Measurements from ENCODE around the gene MAP4. TPM values are rescaled to one million over a fixed set of nuclear protein-coding genes. Genes with fewer than 3 reads are reported as not detected.

Gene MAP4
- total and polyA plus RNA-seq, 2 donors (not counting 1 experiment from before 2014, with no cell fraction given), result 39.2 to 132 TPM

GRCh38 chr3:47971081-47971480 is 45.1 kb downstream of the MAP4 start:
- no peaks in the 10 kb centered on the region for H3K27me3 Mint-ChIP-seq
- peaks cover 0 to 4% of the 10 kb centered on the region in 2 experiments for H3K36me3 ChIP-seq (replicated peaks in 1 of 2; ENCODE audit: control extremely low read depth in 1 of 2, control insufficient read depth in 1 of 2, extremely low read depth in 1 of 2, insufficient read depth in 2 of 2, low read length in 1 of 2)

GRCh38 chr3:47964740-47965139 is 51.5 kb downstream of the MAP4 start:
- CTCF ChIA-PET, result no interaction called here

More at GRCh38 chr3:47971081-47971480, 45.1 kb downstream of the MAP4 start:
- intact Hi-C loops (cut with micrococcal nuclease), result no loop called here
- H3K4me3 ChIP-seq (ENCODE audit: control extremely low read depth in 1 of 5, extremely low read depth in 1 of 5, insufficient read depth in 1 of 5, low read depth in 2 of 5, low read length in 4 of 5), result no peak overlapping the region
- no peak overlapping the region for H3K9ac ChIP-seq (ENCODE audit: low read length)
- peaks cover 15% of the 10 kb centered on the region for H4K20me1 ChIP-seq (ENCODE audit: control insufficient read depth, insufficient read depth, low read length, poor library complexity, severe bottlenecking)
- no peaks in the 10 kb centered on the region for H3K9me3 Mint-ChIP-seq (ENCODE audit: insufficient read depth)
- no peak overlapping the region for H3K27ac Mint-ChIP-seq
- TF ChIP-seq CTCF (IDR thresholded peaks at IDR 0.05) (no peak), EZH2 (IDR thresholded peaks at IDR 0.05; ENCODE audit: borderline replicate concordance, insufficient read depth, low read depth, low read length, poor library complexity, severe bottlenecking) (no peak)
- no peak overlapping the region for H3K4me3 Mint-ChIP-seq
- H3K79me2 ChIP-seq (ENCODE audit: control insufficient read depth, insufficient read depth, low read length), result peaks cover 34% of the 10 kb centered on the region
- H3K27ac ChIP-seq (ENCODE audit: low read length in 2 of 2), result no peak overlapping the region
- WGBS (ENCODE audit: insufficient coverage), result no CpG with 5 or more reads among the region's 3 CpGs
- H3K4me2 ChIP-seq (replicated peaks; ENCODE audit: low read depth, low read length, poor library complexity, severe bottlenecking), result no peak overlapping the region
- no peaks in the 10 kb centered on the region for H3K27me3 ChIP-seq (replicated peaks in 1 of 4; ENCODE audit: control extremely low read depth in 1 of 4, control insufficient read depth in 3 of 4, insufficient read depth in 4 of 4, low read length in 3 of 4)
- no peak overlapping the region for H2AFZ ChIP-seq (ENCODE audit: insufficient read depth, low read depth, low read length, poor library complexity, severe bottlenecking)
- ATAC-seq (ENCODE audit: low read depth) (no peak), DNase-seq (no peak)
- peaks cover 15 to 18% of the 10 kb centered on the region in 2 donors for H3K4me1 ChIP-seq (ENCODE audit: control insufficient read depth in 2 of 2, insufficient read depth in 2 of 2, low read length in 2 of 2)
- no peaks in the 10 kb centered on the region for H3K9me3 ChIP-seq (ENCODE audit: control extremely low read depth in 1 of 3, control insufficient read depth in 2 of 3, insufficient read depth in 1 of 3, low read length in 2 of 3)
- CTCF ChIA-PET, result interaction anchor here (1.1 kb wide), 1 partner anchor 134 kb away, joined by 3 read pairs; no protein-coding TSS in a partner anchor
- POLR2A ChIA-PET, result no interaction called here
- peaks cover 19% of the 10 kb centered on the region for H3K4me1 Mint-ChIP-seq

More at GRCh38 chr3:47964740-47965139, 51.5 kb downstream of the MAP4 start:
- Histone ChIP-seq H3K79me2 (ENCODE audit: control insufficient read depth, insufficient read depth, low read length) (peaks cover 23% of the 10 kb centered on the region), H3K9ac (ENCODE audit: low read length) (no peak overlapping the region), H3K9me3 (ENCODE audit: control extremely low read depth in 1 of 3, control insufficient read depth in 2 of 3, insufficient read depth in 1 of 3, low read length in 2 of 3) (no peaks in the 10 kb centered on the region), H2AFZ (ENCODE audit: insufficient read depth, low read depth, low read length, poor library complexity, severe bottlenecking) (no peak overlapping the region), H4K20me1 (ENCODE audit: control insufficient read depth, insufficient read depth, low read length, poor library complexity, severe bottlenecking) (peaks cover 15% of the 10 kb centered on the region), H3K36me3 (replicated peaks in 1 of 2; ENCODE audit: control extremely low read depth in 1 of 2, control insufficient read depth in 1 of 2, extremely low read depth in 1 of 2, insufficient read depth in 2 of 2, low read length in 1 of 2) (no peaks in the 10 kb centered on the region), H3K27me3 (replicated peaks in 1 of 4; ENCODE audit: control extremely low read depth in 1 of 4, control insufficient read depth in 3 of 4, insufficient read depth in 4 of 4, low read length in 3 of 4) (no peaks in the 10 kb centered on the region), H3K4me2 (replicated peaks; ENCODE audit: low read depth, low read length, poor library complexity, severe bottlenecking) (no peak overlapping the region), H3K4me1 (ENCODE audit: control insufficient read depth in 2 of 2, insufficient read depth in 2 of 2, low read length in 2 of 2) (peaks cover 7 to 13% of the 10 kb centered on the region in 2 donors), H3K27ac (ENCODE audit: low read length in 2 of 2) (no peak overlapping the region), H3K4me3 (ENCODE audit: control extremely low read depth in 1 of 5, extremely low read depth in 1 of 5, insufficient read depth in 1 of 5, low read depth in 2 of 5, low read length in 4 of 5) (no peak overlapping the region)
- Mint-ChIP-seq H3K27me3 (no peaks in the 10 kb centered on the region), H3K4me3 (no peak overlapping the region), H3K4me1 (peaks cover 32% of the 10 kb centered on the region), H3K9me3 (ENCODE audit: insufficient read depth) (no peaks in the 10 kb centered on the region), H3K27ac (no peak overlapping the region)
- ATAC-seq (ENCODE audit: low read depth), result no peak
- POLR2A ChIA-PET, result no interaction called here
- no peak for TF ChIP-seq EZH2 (IDR thresholded peaks at IDR 0.05; ENCODE audit: borderline replicate concordance, insufficient read depth, low read depth, low read length, poor library complexity, severe bottlenecking)
- TF ChIP-seq CTCF (IDR thresholded peaks at IDR 0.05), result no peak
- DNase-seq, result no peak
- intact Hi-C loops (cut with micrococcal nuclease), result no loop called here
- WGBS (ENCODE audit: insufficient coverage), result no CpG with 5 or more reads among the region's 4 CpGs
